ENCODE measurements around the gene PRKRA.

Gene PRKRA

GRCh38 chr2:178478130-178478438, 27.1 kb upstream of the PRKRA start:
- Histone ChIP-seq H3K18ac (ENCODE audit: low read length) (no peak overlapping the region), H2BK5ac (ENCODE audit: low read depth, low read length, poor library complexity) (no peak overlapping the region), H2AFZ (ENCODE audit: insufficient read depth, low read length, poor library complexity) (peak overlapping the region; percentile 75), H3K4me2 (ENCODE audit: low read length) (peak overlapping the region; percentile 97), H4K8ac (ENCODE audit: low read depth, low read length) (peak overlapping the region; percentile 46), H2BK120ac (ENCODE audit: insufficient read depth, low read length, poor library complexity) (no peak overlapping the region), H3K79me1 (ENCODE audit: low read length) (peaks cover 2% of the 10 kb centered on the region), H3K9me3 (ENCODE audit: insufficient read depth, low read depth, low read length) (no peaks in the 10 kb centered on the region), H4K12ac (ENCODE audit: low read depth, low read length) (no peak overlapping the region), H2AK5ac (ENCODE audit: low read length) (no peak overlapping the region), H3K27ac (ENCODE audit: low read depth, low read length) (no peak overlapping the region), H3K36me3 (ENCODE audit: control insufficient read depth in 1 of 2, insufficient read depth in 2 of 2, low read length in 2 of 2) (no peaks in the 10 kb centered on the region), H3K4me1 (ENCODE audit: control insufficient read depth in 1 of 2, insufficient read depth in 2 of 2, low read length in 2 of 2) (peaks cover 0 to 2% of the 10 kb centered on the region in 2 experiments), H2BK12ac (ENCODE audit: low read length) (no peak overlapping the region), H3K4ac (ENCODE audit: low read depth, low read length) (no peak overlapping the region), H3K4me3 (ENCODE audit: low read depth, low read length) (peak overlapping the region; percentile 71), H3K79me2 (ENCODE audit: control insufficient read depth, insufficient read depth, low read length, poor library complexity) (no peaks in the 10 kb centered on the region), H3K9ac (ENCODE audit: low read length) (peak overlapping the region; percentile 9), H3K23ac (ENCODE audit: low read length) (no peak overlapping the region), H3K27me3 (ENCODE audit: insufficient read depth, low read length) (no peaks in the 10 kb centered on the region), H4K91ac (ENCODE audit: low read depth, low read length) (no peak overlapping the region), H3K14ac (ENCODE audit: low read length) (no peak overlapping the region)
- peak; percentile 19 to 57 for DNase-seq
- WGBS (ENCODE audit: extremely low coverage, insufficient coverage, insufficient read length) = no CpG with 5 or more reads among the region's 10 CpGs

GRCh38 chr2:178477443-178478129, 26.6 kb upstream of the PRKRA start:
- Histone ChIP-seq H3K36me3 (ENCODE audit: control insufficient read depth in 1 of 2, insufficient read depth in 2 of 2, low read length in 2 of 2) (no peaks in the 10 kb centered on the region), H2AK5ac (ENCODE audit: low read length) (no peak overlapping the region), H4K12ac (ENCODE audit: low read depth, low read length) (no peak overlapping the region), H2BK12ac (ENCODE audit: low read length) (no peak overlapping the region), H3K9me3 (ENCODE audit: insufficient read depth, low read depth, low read length) (no peaks in the 10 kb centered on the region), H3K23ac (ENCODE audit: low read length) (no peak overlapping the region), H3K4ac (ENCODE audit: low read depth, low read length) (no peak overlapping the region), H2AFZ (ENCODE audit: insufficient read depth, low read length, poor library complexity) (no peak overlapping the region), H3K27me3 (ENCODE audit: insufficient read depth, low read length) (no peaks in the 10 kb centered on the region), H4K91ac (ENCODE audit: low read depth, low read length) (no peak overlapping the region), H3K9ac (ENCODE audit: low read length) (no peak overlapping the region), H3K4me3 (ENCODE audit: low read depth, low read length) (no peak overlapping the region), H3K4me1 (ENCODE audit: control insufficient read depth in 1 of 2, insufficient read depth in 2 of 2, low read length in 2 of 2) (peaks cover 0 to 2% of the 10 kb centered on the region in 2 experiments), H3K14ac (ENCODE audit: low read length) (no peak overlapping the region), H3K79me2 (ENCODE audit: control insufficient read depth, insufficient read depth, low read length, poor library complexity) (no peaks in the 10 kb centered on the region), H3K18ac (ENCODE audit: low read length) (no peak overlapping the region), H2BK5ac (ENCODE audit: low read depth, low read length, poor library complexity) (no peak overlapping the region), H3K79me1 (ENCODE audit: low read length) (peaks cover 2% of the 10 kb centered on the region), H2BK120ac (ENCODE audit: insufficient read depth, low read length, poor library complexity) (no peak overlapping the region), H3K27ac (ENCODE audit: low read depth, low read length) (no peak overlapping the region), H3K4me2 (ENCODE audit: low read length) (peak overlapping the region; percentile 97), H4K8ac (ENCODE audit: low read depth, low read length) (no peak overlapping the region)
- no peak for DNase-seq
- WGBS (ENCODE audit: extremely low coverage, insufficient coverage, insufficient read length) = no CpG with 5 or more reads among the region's 3 CpGs

- no peak overlapping the region for H3K4ac ChIP-seq (ENCODE audit: low read depth, low read length)
- H3K9me3 ChIP-seq (ENCODE audit: insufficient read depth, low read depth, low read length) = no peaks in the 10 kb centered on the region
- H3K4me1 ChIP-seq (ENCODE audit: control insufficient read depth in 1 of 2, insufficient read depth in 2 of 2, low read length in 2 of 2) = peaks cover 0 to 2% of the 10 kb centered on the region in 2 experiments
These were observed 25.5 kb upstream of the PRKRA start for GRCh38 chr2:178476477-178476876.

GRCh38 chr2:178474560-178474959, 23.6 kb upstream of the PRKRA start:
- no peak for DNase-seq
- WGBS (ENCODE audit: extremely low coverage, insufficient coverage, insufficient read length) = no CpG with 5 or more reads among the region's 5 CpGs

More at GRCh38 chr2:178476477-178476876, 25.5 kb upstream of the PRKRA start:
- no peaks in the 10 kb centered on the region for H3K36me3 ChIP-seq (ENCODE audit: control insufficient read depth in 1 of 2, insufficient read depth in 2 of 2, low read length in 2 of 2)
- no peaks in the 10 kb centered on the region for H3K79me2 ChIP-seq (ENCODE audit: control insufficient read depth, insufficient read depth, low read length, poor library complexity)
- H4K8ac ChIP-seq (ENCODE audit: low read depth, low read length) = no peak overlapping the region
- no peak overlapping the region for H3K14ac ChIP-seq (ENCODE audit: low read length)
- no peak overlapping the region for H3K23ac ChIP-seq (ENCODE audit: low read length)
- no peak overlapping the region for H2BK120ac ChIP-seq (ENCODE audit: insufficient read depth, low read length, poor library complexity)
- no peak overlapping the region for H3K4me3 ChIP-seq (ENCODE audit: low read depth, low read length)
- no peak overlapping the region for H4K91ac ChIP-seq (ENCODE audit: low read depth, low read length)
- H2AK5ac ChIP-seq (ENCODE audit: low read length) = no peak overlapping the region
- H4K12ac ChIP-seq (ENCODE audit: low read depth, low read length) = no peak overlapping the region
- no peak overlapping the region for H2BK5ac ChIP-seq (ENCODE audit: low read depth, low read length, poor library complexity)
- no peaks in the 10 kb centered on the region for H3K27me3 ChIP-seq (ENCODE audit: insufficient read depth, low read length)
- H3K18ac ChIP-seq (ENCODE audit: low read length) = no peak overlapping the region
- H3K4me2 ChIP-seq (ENCODE audit: low read length) = no peak overlapping the region
- H2AFZ ChIP-seq (ENCODE audit: insufficient read depth, low read length, poor library complexity) = no peak overlapping the region
- H3K79me1 ChIP-seq (ENCODE audit: low read length) = peaks cover 2% of the 10 kb centered on the region
- no peak overlapping the region for H3K9ac ChIP-seq (ENCODE audit: low read length)
- H2BK12ac ChIP-seq (ENCODE audit: low read length) = no peak overlapping the region
- no peak for DNase-seq
- H3K27ac ChIP-seq (ENCODE audit: low read depth, low read length) = no peak overlapping the region

More at GRCh38 chr2:178474560-178474959, 23.6 kb upstream of the PRKRA start:
- Histone ChIP-seq H3K4me1 (ENCODE audit: control insufficient read depth in 1 of 2, insufficient read depth in 2 of 2, low read length in 2 of 2) (peaks cover 0 to 2% of the 10 kb centered on the region in 2 experiments), H3K36me3 (ENCODE audit: control insufficient read depth in 1 of 2, insufficient read depth in 2 of 2, low read length in 2 of 2) (no peaks in the 10 kb centered on the region), H2BK120ac (ENCODE audit: insufficient read depth, low read length, poor library complexity) (no peak overlapping the region), H4K12ac (ENCODE audit: low read depth, low read length) (no peak overlapping the region), H3K14ac (ENCODE audit: low read length) (no peak overlapping the region), H3K18ac (ENCODE audit: low read length) (no peak overlapping the region), H3K9ac (ENCODE audit: low read length) (no peak overlapping the region), H3K23ac (ENCODE audit: low read length) (no peak overlapping the region), H3K79me1 (ENCODE audit: low read length) (no peaks in the 10 kb centered on the region), H3K4me3 (ENCODE audit: low read depth, low read length) (no peak overlapping the region), H3K4me2 (ENCODE audit: low read length) (no peak overlapping the region), H3K27ac (ENCODE audit: low read depth, low read length) (no peak overlapping the region), H3K9me3 (ENCODE audit: insufficient read depth, low read depth, low read length) (no peaks in the 10 kb centered on the region), H4K8ac (ENCODE audit: low read depth, low read length) (no peak overlapping the region), H2AK5ac (ENCODE audit: low read length) (no peak overlapping the region), H2BK5ac (ENCODE audit: low read depth, low read length, poor library complexity) (no peak overlapping the region), H4K91ac (ENCODE audit: low read depth, low read length) (no peak overlapping the region), H3K79me2 (ENCODE audit: control insufficient read depth, insufficient read depth, low read length, poor library complexity) (no peaks in the 10 kb centered on the region), H3K4ac (ENCODE audit: low read depth, low read length) (no peak overlapping the region), H2AFZ (ENCODE audit: insufficient read depth, low read length, poor library complexity) (no peak overlapping the region), H3K27me3 (ENCODE audit: insufficient read depth, low read length) (no peaks in the 10 kb centered on the region), H2BK12ac (ENCODE audit: low read length) (no peak overlapping the region)

Data from trophoblast cell (in vitro differentiated cells and primary cell).